Esophagus muscularis mucosa (tissue), 3 donors: ENCODE data around the gene MSL1.

ENCODE experiments used
- CTCF ChIP-seq, 3 experiments: fragments of 200-600 bp in 2 of 3; fragments of 450-650 bp in 1 of 3; sonication (generic) in 2 of 3; IDR thresholded peaks; one replicate each; pipeline ENCODE4 v1.5.1; 2017 to 2019; ENCODE audit warnings: antibody characterized with exemption in 3 of 3, mild to moderate bottlenecking in 2 of 3, moderate library complexity in 1 of 3
- EP300 ChIP-seq: sonication (generic); formaldehyde crosslinking; IDR thresholded peaks from one replicate; pipeline ENCODE4 v1.6.1; 2017; ENCODE audit warnings: antibody characterized with exemption

GRCh38 chr17:40091691-40092397, 29.9 kb upstream of the MSL1 start:
- TF ChIP-seq EP300 (no peak), CTCF (IDR thresholded peaks at IDR 0.05) (no peak)
